Germinal center (tissue), 1 donor: ENCODE data around the gene BBS5.
"Not testable (repeated sequence)": the region's sequence is repeated elsewhere in the genome, so short reads cannot be mapped to it uniquely, and the experiment has no call there.

Experiments used
- DNase-seq: peaks from one replicate; pipeline ENCODE4 v3.0.0; 2012; ENCODE audit warnings: mixed read lengths, low spot score

Gene BBS5

DNA sequence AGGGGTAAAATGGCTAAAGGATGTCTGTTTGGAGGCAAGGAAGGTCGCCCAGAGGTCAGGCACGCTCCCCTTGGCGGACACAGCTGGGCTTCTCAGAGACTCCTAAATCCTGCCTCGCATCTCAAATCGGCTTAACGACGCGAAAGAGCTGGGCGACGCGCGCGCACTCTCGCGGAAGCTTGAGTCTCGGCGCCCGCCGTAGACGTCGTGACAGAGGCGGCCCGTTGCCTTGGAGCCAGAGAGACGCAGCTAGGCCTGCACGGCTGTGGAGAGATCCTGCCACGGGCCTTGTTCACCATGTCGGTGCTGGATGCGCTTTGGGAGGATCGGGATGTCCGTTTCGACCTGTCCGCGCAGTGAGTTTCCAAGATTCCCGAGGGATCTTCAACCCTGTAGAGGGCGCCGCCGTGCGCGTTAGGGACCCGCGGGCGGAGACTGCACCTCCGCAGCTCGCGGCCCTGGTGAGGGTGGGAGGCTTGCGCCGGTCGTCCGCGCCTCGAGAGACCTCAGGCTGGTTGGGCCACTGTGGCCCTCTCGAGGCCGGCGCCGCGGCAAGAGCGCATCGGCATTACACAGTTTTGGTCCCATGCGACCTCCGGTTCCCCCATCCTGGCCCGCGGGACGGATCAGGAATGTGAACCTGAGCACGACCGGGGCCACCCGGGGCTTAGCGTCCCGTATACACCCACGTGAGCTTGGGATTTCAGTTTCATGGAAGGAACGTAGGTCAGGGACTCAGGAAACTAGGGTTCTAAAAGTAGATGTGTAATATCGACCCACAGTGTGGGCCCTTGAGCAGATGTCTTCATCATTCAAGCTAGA is at the start of gene BBS5:
TSS of gene BBS5 (plus strand) at position 238 of the 822 bp plus-strand sequence. CDS start at position 298, 60 bp downstream.
- DNase-seq: peak; percentile 65

DNA sequence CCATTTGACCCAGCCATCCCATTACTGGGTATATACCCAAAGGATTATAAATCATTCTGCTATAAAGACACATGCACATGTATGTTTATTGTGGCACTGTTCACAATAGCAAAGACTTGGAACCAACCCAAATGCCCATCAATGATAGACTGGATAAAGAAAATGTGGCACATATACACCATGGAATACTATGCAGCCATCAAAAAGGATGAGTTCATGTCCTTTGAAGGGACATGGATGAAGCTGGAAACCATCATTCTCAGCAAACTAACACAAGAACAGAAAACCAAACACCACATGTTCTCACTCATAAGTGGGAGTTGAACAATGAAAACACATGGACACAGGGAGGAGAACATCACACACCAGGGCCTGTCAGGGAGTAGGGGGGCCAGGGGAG is 47.5 kb upstream of the BBS5 start:
- not testable (repeated sequence) for DNase-seq

DNA sequence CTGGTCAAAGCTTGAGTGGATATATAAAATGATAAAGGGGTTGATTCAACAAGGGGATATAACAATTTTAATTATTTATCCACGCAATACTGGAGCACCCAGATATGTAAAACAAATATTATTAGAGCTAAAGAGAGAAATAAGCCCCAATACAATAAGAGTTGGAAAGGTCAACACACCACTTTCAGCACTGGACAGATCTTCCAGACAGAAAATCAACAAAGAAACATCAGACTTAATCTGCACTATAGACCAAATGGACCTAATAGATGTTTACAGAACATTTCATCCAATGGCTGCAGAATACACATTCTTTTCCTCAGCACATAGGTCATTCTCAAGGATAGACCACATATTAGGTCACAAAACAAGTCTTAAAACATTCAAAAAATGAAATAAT is 45.1 kb upstream of the BBS5 start:
- DNase-seq: not testable (repeated sequence)

DNA sequence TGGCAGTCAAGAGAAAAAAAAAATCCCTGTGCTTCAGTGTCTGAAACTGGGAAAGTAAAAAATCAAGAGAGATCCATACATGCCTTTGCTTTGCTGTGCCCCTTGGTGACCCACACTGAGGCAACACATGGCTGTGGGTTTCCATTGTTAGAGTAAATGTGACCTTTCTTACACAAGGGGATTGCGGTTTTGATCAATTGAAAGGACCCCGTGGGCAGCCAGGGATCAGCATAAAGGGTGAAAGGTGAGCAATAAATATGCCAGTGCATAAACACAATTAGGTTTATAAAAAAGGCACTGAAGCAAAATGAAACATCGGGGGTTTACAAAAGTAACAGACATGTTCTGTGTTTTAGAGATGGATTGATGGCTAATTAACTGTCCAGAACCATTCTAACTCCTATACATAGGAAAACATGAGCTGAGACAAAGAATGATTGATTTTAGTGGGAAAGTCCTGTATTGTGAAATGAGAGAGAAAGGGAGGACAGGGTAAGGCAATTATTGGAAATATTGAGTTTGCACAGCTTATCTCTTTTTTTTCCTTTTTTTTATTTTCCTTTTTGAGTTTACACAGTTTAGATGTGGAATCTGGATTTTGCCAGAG is 40.7 kb upstream of the BBS5 start:
- DNase-seq: no peak

DNA sequence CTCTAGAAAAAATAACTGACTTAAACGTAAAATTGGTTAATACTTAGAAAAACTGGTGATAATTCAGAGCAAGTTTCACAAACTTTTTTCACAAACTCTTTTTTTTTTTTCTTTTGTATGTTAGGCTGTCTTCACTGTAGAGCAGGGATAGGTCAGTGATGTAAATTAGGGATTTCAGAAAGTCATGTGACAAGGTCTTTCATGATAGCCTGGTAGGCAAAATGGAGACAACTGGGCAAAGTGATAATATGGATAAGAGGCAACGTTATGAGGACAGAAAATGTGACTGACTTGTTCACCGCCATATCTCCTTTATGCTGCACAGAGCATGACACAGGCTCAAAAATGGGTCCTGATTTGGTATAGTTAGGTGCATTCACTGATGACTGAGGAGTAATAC is 39.4 kb upstream of the BBS5 start:
- DNase-seq: no peak

DNA sequence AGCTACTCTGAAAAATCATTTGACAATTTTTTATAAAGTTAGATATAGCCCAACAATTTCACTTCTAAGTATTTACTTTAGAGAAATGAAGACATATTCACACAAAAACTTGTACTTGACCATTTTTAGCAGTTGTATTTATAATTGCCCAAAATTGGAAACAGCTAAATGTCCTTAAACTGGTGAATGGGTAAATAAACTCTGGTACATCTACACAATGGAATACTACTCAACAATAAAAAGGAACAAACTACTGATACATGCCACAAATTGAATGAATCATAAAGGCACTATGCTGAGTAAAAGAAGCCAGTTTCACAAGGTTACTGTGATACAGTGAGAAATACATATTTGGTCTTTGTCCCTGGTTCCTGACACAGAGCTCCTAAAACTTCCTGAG is 32.8 kb upstream of the BBS5 start:
- no peak for DNase-seq

DNA sequence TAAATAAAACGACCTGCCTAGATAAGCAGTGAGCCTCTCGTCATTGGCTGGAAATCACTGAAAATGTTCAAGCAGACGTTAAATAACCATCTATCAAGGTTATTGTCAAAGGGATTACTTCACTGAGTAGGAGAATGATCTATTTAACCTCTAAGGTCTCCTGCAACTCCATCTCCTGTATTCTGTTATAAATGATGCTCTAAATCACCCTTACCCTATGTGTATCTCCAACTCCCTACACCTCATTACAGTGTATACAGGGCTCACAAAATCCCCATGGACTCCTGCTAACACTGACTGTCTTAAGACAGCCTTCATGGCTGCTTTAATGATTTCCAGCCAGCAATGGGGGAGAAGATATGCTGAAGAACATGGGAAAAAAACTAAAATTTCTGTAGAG is 31.0 kb upstream of the BBS5 start:
- DNase-seq: no peak

DNA sequence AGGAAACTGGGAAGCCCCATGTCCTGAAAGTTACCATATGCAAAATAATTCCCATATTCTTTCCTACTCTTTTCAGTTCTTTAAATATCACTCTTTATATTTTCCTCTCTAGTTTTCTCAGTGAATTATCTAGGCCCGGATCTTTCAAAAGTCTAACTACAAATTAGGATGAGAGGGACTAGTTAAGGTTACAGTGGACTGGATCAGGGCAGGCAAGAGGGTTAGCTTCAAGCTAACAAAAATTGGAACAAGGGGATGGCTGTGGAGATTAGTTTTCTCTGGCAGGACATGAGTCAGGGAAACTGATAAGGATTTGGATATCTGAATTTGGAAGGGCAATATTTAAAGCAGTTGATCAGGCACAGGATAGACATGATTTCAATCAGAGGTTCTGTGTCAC is 30.4 kb upstream of the BBS5 start:
- no peak for DNase-seq

DNA sequence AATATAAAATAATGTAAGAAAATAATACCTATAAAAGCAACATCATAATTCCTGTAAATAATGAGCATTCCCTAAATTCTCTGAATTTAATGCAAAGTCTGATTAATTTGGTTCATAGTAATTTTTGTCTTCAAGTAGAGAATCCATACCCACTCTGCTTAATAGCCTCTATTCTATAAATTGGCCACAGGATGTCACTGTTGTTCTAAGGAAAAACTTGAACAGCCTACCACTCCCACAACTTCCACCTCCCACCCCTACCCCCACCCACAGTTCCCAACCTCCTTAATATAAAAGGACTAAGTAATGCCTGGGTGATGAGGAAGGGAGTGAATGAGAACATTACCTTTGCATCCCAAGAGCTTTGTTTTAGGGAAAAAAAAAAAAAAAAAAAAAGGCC is 27.2 kb upstream of the BBS5 start:
- peak; percentile 7 for DNase-seq

DNA sequence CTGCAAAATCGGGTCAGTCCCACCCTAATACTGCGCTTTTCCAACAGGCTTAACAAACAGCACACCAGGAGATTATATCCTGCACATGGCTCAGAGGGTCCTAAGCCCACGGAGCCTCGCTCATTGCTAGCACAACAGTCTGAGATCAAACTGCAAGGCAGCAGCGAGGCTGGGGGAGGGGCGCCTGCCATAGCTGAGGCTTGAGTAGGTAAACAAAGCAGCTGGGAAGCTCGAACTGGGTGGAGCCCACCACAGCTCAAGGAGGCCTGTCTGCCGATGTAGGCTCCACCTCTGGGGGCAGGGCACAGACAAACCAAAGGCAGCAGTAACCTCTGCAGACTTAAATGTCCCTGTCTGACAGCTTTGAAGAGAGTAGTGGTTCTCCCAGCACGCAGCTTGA is 26.2 kb upstream of the BBS5 start:
- not testable (repeated sequence) for DNase-seq

DNA sequence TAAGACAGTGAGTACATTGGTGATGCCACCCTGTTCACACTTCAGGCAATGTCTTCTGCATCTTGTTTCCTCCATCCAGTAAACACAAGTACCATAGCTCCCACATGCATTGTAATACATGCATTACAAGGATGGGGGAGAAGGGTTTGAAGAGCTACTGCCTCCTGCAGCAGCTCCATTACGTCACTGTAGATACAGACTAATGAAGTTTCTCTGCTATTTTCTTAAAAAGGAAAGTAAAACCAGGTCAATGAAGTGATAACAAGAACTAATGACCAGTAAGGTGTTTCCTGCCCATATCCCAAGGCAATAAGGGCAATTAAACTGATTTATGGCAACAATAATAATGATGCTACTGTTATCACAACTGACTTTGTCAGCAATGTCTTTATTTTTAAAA is 18.2 kb upstream of the BBS5 start:
- DNase-seq: no peak

DNA sequence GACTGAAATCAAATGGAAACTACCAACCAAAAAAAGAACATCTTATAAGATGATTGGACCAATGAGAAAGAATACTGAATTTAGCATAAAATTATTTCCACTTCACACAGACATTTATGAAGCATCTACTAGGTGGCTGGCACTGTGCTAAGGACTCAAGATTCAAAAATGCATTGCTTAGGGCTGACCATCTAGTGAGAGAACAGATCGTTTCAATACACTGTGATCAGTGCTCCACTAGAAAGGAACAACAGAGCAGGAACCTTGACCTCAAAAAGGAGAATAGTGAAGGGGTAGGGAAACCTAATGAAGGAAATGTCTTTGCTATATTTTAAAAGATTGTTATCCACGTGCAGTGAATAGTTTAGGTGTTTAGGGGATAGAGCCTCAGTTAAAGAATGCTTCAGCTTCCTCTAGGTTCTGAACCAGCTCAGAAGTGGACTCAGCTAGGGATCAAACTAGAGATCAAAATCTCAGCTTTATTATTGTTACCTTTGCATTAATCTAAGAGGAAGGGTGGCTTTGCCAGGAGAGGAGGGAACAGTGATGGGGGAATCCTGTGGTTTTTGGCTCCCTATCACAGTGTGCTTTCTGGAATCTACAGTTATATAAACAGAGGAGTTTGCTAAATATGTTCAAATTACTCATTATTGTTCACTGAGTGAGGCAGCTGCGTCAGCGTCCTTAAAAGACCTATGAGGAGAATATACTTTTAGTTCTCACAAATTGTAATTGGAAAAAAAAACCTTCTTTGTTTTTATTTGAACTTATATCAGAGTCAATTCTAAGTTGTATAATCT is 16.2 kb upstream of the BBS5 start:
- DNase-seq: no peak

DNA sequence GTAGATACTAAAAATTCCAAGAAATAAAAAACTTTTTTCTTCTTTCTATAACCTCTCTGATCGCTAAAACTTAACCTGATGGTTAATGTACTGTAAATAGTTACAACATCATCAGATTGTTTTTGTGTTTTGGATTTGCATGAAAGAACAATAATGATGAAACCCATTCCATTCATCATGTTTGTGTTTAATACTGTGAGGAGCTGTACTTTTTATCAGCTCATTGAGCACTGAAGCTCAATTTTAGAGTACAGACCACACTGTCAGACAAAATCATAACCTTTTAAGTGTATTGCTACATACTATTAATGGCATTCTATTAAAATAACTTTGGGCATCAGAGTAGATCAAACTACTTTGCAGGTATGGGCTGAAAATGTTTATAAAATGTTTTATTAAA is 14.8 kb upstream of the BBS5 start:
- no peak for DNase-seq

DNA sequence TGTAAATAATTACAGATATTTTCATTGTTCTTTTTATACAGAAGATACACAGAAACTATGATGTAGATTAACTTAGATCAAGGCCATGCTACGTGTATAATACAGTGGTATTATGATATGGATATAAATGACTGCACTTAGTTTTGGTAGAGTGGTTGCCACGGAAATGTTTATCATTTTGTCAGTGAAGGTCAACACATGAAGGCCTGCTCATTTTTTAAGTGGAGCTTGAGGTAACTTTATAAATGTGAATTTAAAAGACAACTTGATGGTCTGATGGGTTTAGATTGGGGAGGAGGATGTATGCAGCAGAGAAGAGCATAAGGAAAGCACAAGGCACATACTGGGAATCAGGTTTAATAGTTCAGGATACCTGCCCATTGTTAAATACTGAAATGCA is 14.4 kb upstream of the BBS5 start:
- no peak for DNase-seq

DNA sequence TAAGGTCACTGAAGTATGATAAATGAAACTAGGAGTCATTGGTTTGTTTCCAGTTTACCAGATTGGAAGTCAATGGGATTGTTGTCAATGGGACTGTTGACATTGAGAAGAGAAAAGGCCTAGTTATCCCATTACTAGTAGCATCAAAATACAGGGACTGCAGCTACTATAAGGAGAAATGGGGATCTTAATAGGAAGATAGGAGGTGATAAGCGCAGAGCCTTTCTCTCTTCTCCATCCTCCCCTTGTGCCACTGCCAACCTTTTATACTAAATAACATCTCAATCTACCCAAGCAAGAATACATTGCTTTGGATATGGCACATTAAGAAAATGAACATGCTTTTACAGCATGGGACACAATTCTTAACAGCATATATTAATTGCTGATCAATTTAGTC is 10.5 kb upstream of the BBS5 start:
- no peak for DNase-seq

DNA sequence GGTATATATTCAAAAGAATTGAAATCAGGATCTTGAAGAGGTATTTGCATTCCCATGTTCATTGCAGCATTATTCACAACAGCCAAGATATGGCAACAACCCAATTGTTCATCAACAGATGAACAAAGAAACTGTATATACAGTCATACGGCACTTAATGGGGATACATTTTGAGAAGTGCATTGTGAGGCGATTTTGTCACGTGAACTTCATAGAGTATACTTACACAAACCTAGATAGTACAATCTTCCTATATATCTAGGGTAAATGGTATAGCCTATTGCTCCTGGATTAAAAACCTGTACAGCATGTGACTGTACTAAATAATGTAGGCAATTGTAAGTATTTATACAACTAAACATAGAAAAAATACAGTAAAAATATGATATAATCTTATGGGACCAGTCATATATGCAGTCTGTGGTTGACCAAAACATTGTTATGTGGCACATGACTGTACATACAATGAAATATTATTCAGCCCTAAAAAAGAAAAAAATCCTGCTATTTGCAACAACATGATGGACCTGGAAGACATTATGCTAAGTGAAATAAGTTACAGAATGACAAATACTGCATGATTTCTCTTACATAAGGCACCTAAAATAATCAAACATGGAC is 9.2 kb upstream of the BBS5 start:
- DNase-seq: no peak

DNA sequence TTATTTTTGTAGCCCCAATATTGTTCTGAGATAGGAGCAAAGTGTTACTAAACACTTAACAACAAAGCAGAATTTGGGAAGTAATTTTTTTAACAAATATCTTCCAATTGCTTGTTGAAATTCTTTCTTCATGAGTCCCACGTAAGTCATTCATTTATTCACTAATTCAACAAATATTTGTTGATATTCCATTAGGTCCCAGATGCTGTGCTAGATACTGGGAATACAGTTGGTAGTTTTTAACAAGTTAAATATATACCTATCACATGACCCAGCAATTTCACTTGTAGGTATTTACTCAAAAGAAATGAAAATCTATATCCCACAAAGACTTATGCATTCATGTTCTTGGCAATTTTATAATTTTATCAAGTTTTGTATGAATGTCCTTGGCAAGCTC is 7.0 kb upstream of the BBS5 start:
- no peak for DNase-seq

DNA sequence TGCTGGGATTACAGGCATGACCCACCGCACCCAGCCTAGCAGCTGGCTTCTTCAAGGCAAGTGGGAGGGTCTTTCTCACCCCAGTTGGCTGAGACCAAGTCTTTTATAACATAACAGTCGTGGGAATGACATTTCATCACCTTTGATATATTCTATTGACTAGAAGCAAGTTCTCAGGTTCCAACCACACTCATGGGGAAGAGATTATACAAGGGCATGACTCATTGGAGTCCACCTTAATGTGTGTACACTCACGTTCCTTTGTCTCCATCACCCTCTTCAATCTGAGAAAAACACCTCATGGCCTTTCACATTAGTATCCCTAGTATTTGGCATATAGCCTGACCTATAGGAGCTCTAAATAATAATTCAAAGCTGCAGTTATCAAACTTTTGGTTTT is 2.8 kb upstream of the BBS5 start:
- no peak for DNase-seq

DNA sequence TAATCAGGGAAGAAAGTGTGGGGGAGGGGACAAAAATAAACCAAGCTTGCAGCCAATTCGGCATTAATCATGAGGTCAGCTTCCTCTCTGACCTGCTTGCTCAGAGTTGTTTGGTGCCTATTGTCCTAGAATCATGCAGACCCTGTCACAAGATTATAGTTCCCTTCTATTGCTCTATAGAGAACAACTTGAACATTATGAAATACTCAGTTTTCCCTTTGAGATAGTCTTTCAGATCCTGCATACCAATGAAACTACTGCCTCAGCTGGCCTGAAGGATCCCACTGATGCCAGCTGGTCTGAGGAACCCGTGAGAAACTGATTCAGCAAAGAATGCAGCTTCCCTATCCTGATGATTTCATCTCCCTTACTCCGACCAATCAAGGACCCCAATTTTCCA is 955 bp upstream of the BBS5 start:
- no peak for DNase-seq

DNA sequence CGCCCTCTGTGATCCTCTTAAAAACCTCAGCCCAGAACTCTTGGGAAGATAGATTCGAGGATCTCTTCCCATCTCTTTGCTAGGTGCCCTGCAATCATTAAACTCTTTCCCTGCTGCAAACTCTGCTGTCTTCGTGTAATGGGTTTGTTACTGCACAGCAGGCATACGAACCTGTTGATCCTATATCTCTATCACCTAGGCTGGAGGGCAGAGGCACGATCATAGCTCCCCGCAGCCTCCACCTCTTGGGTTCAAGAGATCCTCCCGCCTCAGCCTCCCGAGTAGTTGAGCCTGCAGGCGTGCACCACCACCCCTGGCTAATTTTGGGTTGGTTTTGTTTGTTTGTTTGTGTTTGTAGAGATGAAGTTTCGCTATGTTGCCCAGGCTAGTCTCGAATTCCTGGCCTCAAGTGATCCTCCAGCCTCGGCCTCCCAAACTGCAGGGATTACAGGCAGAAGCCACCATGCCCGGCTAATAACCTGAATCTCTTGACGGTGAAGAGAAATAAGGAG is 493 bp upstream of the BBS5 start:
- no peak for DNase-seq

DNA sequence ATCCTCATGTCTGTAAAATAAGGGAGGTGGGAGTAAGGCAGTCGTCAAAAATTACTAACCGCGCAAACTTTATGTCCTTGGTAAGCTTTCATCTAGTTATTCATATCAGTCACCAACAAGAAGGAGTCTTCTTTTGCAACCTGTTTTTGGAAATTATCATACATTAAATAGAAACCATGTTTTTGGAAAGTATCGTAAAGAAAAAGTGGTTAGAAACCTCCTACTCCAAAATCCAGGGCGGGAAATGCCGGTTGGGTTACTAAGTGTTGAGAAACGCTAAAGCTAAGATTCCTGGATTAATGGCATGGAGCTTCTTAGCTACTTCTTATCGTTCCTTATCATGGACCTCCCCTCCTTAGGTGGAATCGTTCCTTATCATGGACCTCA is 778 bp downstream of the BBS5 start:
- no peak for DNase-seq

DNA sequence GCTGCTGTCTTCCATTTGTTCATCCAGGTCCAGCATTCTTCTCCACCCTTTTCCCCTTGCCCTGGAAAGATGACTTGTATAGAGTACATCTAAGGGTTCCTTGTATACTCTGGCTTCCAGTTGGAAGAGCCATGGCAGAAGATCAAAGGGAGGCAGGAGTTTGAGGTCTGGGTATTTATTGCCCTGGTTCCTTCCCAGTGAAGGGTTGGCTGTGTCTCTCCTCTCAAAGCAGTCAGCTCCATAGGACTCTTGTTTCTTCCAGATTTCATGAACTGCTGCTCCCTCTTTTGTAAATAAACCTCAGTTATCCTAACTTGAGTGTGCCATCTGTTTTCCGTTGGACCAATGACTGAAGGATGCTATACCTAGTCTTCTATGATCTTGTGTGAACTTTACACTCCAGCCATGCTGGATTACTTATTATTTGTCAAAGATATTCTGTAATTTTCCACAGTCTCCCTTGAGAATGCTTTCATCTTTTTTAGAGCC is 6.4 kb downstream of the BBS5 start:
- DNase-seq: no peak
